DOHH2 (cell line): ENCODE measurements around the gene ACSM3.
"Not testable (repeated sequence)": the region's sequence is repeated elsewhere in the genome, so short reads cannot be mapped to it uniquely, and the experiment has no call there.

ENCODE experiments used
- H3F3A ChIP-seq: fragments of 200-600 bp; sonication (generic), shearing (Covaris generic); 2 replicates; pipeline ENCODE4 v1.6.0; 2016; ENCODE audit warnings: antibody characterized with exemption, mild to moderate bottlenecking; ENCODE audit not compliant: control insufficient read depth, insufficient read depth
- H3K27ac ChIP-seq: fragments of 200-600 bp; sonication (generic); 2 replicates; pipeline ENCODE4 v1.5.1; 2014; ENCODE audit warnings: low read depth, mild to moderate bottlenecking, low read length, moderate library complexity
- H3K27me3 ChIP-seq: fragments of 200-600 bp; sonication (generic); 2 replicates; pipeline ENCODE4 v1.6.1; 2014; ENCODE audit warnings: mild to moderate bottlenecking, low read length, mixed read lengths; ENCODE audit not compliant: control insufficient read depth
- H3K36me3 ChIP-seq: fragments of 200-600 bp; sonication (generic); 2 replicates; pipeline ENCODE4 v1.6.1; 2014; ENCODE audit warnings: mild to moderate bottlenecking, low read length, moderate library complexity, mixed read lengths; ENCODE audit not compliant: control insufficient read depth
- H3K4me1 ChIP-seq: fragments of 200-600 bp; sonication (generic); 2 replicates; pipeline ENCODE4 v1.6.1; 2014; ENCODE audit warnings: mild to moderate bottlenecking, low read length, mixed read lengths; ENCODE audit not compliant: control insufficient read depth
- H3K4me2 ChIP-seq: fragments of 200-600 bp; sonication (generic); 2 replicates; pipeline ENCODE4 v1.6.0; 2014; ENCODE audit warnings: mild to moderate bottlenecking, low read length, moderate library complexity
- H3K4me3 ChIP-seq: fragments of 200-600 bp; sonication (generic); 2 replicates; pipeline ENCODE4 v1.5.1; 2014; ENCODE audit warnings: mild to moderate bottlenecking, low read length, mixed read lengths
- H3K79me2 ChIP-seq: fragments of 200-600 bp; sonication (generic); 2 replicates; pipeline ENCODE4 v1.6.1; 2014; ENCODE audit warnings: mild to moderate bottlenecking, low read length, mixed read lengths; ENCODE audit not compliant: control insufficient read depth
- H3K9me2 ChIP-seq: fragments of 200-600 bp; sonication (generic); replicated peaks from 2 replicates; pipeline ENCODE4 v1.6.1; 2014; ENCODE audit warnings: mild to moderate bottlenecking, low read length, mixed read lengths; ENCODE audit not compliant: control insufficient read depth
- H3K9me3 ChIP-seq: fragments of 200-600 bp; sonication (generic); 2 replicates; pipeline ENCODE4 v1.6.1; 2014; ENCODE audit warnings: antibody characterized with exemption, low read length, mixed read lengths; ENCODE audit not compliant: control insufficient read depth, insufficient read depth
- H4K20me1 ChIP-seq: fragments of 200-600 bp; sonication (generic); 2 replicates; pipeline ENCODE4 v1.6.0; 2014; ENCODE audit warnings: low read depth, mild to moderate bottlenecking, antibody characterized with exemption, low read length, moderate library complexity; ENCODE audit not compliant: control insufficient read depth, insufficient read depth
- CTCF ChIP-seq: fragments of 200-600 bp; sonication (generic); IDR thresholded peaks from one replicate; pipeline ENCODE4 v1.5.1; 2014; ENCODE audit warnings: antibody characterized with exemption, mild to moderate bottlenecking, low read depth, low read length; ENCODE audit not compliant: poor library complexity, severe bottlenecking
- EZH2phosphoT487 ChIP-seq: fragments of 200-600 bp; sonication (generic); IDR thresholded peaks from 2 replicates; pipeline ENCODE4 v1.6.1; 2017; ENCODE audit warnings: borderline replicate concordance, mild to moderate bottlenecking, antibody characterized with exemption, low read length, moderate library complexity, mixed read lengths

Gene ACSM3

GRCh38 chr16:20763461-20764232 is at the start of gene ACSM3:
Gene ACSM3, plus strand, starts transcription at chr16:20764014. Its CDS starts 6,021 bp downstream, at chr16:20770035.
- TF ChIP-seq EZH2phosphoT487 (no peak), CTCF (no peak)

GRCh38 chr16:20717718-20718117 is 46.1 kb upstream of the ACSM3 start:
- not testable (repeated sequence) for H3K4me3 ChIP-seq, H3K9me2 ChIP-seq, H3F3A ChIP-seq, H3K4me1 ChIP-seq, H4K20me1 ChIP-seq, H3K27me3 ChIP-seq, H3K27ac ChIP-seq, H3K79me2 ChIP-seq, H3K4me2 ChIP-seq, H3K36me3 ChIP-seq, H3K9me3 ChIP-seq

More at GRCh38 chr16:20763461-20764232, at the start of gene ACSM3:
- Histone ChIP-seq H3K36me3 (no peaks in the 10 kb centered on the region), H3K79me2 (no peaks in the 10 kb centered on the region), H3K4me2 (peak within 1 kb of the TSS; percentile 66), H3K9me2 (no peaks in the 10 kb centered on the region), H3K9me3 (peaks cover 10% of the 10 kb centered on the region), H3K4me1 (peaks cover 13% of the 10 kb centered on the region), H4K20me1 (no peaks in the 10 kb centered on the region), H3K27ac (no peak within 1 kb of the TSS), H3F3A (no peaks in the 10 kb centered on the region), H3K4me3 (peak within 1 kb of the TSS; percentile 68), H3K27me3 (no peaks in the 10 kb centered on the region)

GRCh38 chr16:20720251-20720650 is 43.6 kb upstream of the ACSM3 start:
- TF ChIP-seq EZH2phosphoT487 (no peak), CTCF (no peak)
- Histone ChIP-seq H3K36me3 (no peaks in the 10 kb centered on the region), H3F3A (no peaks in the 10 kb centered on the region), H3K9me2 (no peaks in the 10 kb centered on the region), H3K4me3 (no peak overlapping the region), H4K20me1 (no peaks in the 10 kb centered on the region), H3K27ac (no peak overlapping the region), H3K4me2 (no peak overlapping the region), H3K9me3 (no peaks in the 10 kb centered on the region), H3K27me3 (no peaks in the 10 kb centered on the region), H3K4me1 (no peaks in the 10 kb centered on the region), H3K79me2 (no peaks in the 10 kb centered on the region)

GRCh38 chr16:20726661-20727060 is 37.2 kb upstream of the ACSM3 start:
- Histone ChIP-seq H4K20me1 (no peaks in the 10 kb centered on the region; the same call in 1 of the 2 replicates), H3K36me3 (no peaks in the 10 kb centered on the region), H3K27me3 (no peaks in the 10 kb centered on the region), H3K79me2 (no peaks in the 10 kb centered on the region), H3K9me2 (no peaks in the 10 kb centered on the region), H3F3A (no peaks in the 10 kb centered on the region; the same call in 1 of the 2 replicates), H3K4me3 (no peak overlapping the region), H3K4me2 (no peak overlapping the region), H3K9me3 (no peaks in the 10 kb centered on the region), H3K27ac (no peak overlapping the region), H3K4me1 (no peaks in the 10 kb centered on the region)
- TF ChIP-seq EZH2phosphoT487 (no peak), CTCF (no peak)
